ENCODE measurements around the gene EML1.

DNA sequence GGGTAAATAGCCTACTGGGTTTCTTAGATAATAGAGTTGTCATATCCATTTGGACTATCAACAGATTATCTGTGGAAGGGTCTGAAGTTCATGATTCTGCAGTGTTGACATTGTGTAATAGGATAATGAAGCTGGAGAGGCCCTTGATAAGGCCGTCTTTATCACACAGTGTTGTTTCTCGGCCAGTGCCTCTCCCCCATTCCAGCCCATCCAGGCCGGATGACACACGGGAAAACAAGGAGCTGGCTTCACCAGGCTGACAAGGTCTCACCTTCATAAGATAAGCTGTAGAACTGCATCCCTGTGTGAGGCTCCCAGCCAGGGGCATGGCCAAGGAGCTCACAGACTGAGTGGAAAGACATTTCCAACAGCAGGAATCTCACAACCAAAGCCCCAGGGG, 8.7 kb upstream of the EML1 start:
- TF ChIP-seq, protein P1, sequence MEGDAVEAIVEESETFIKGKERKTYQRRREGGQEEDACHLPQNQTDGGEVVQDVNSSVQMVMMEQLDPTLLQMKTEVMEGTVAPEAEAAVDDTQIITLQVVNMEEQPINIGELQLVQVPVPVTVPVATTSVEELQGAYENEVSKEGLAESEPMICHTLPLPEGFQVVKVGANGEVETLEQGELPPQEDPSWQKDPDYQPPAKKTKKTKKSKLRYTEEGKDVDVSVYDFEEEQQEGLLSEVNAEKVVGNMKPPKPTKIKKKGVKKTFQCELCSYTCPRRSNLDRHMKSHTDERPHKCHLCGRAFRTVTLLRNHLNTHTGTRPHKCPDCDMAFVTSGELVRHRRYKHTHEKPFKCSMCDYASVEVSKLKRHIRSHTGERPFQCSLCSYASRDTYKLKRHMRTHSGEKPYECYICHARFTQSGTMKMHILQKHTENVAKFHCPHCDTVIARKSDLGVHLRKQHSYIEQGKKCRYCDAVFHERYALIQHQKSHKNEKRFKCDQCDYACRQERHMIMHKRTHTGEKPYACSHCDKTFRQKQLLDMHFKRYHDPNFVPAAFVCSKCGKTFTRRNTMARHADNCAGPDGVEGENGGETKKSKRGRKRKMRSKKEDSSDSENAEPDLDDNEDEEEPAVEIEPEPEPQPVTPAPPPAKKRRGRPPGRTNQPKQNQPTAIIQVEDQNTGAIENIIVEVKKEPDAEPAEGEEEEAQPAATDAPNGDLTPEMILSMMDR (IDR thresholded peaks at IDR 0.05): no peak
- TF ChIP-seq POLR2A (IDR thresholded peaks at IDR 0.05) (no peak), EP300 (IDR thresholded peaks at IDR 0.05) (no peak), POLR2AphosphoS5 (IDR thresholded peaks at IDR 0.05) (no peak)

All from stomach (tissue), 4 donors.